OCI-LY1 (cell line): ENCODE data around the gene LMX1B.

Source experiments
- H2AFZ ChIP-seq: fragments of 200-600 bp; sonication (generic), shearing (Covaris generic); 2 replicates; pipeline ENCODE4 v1.6.0; 2014; ENCODE audit warnings: antibody characterized with exemption, mild to moderate bottlenecking, low read length
- H3F3A ChIP-seq: fragments of 200-600 bp; sonication (generic), shearing (Covaris generic); 2 replicates; pipeline ENCODE4 v1.6.0; 2014; ENCODE audit warnings: mild to moderate bottlenecking, antibody characterized with exemption, low read length, moderate library complexity; ENCODE audit not compliant: insufficient read depth
- H3K27ac ChIP-seq: fragments of 200-600 bp; sonication (generic); 2 replicates; pipeline ENCODE4 v1.5.1; 2014; ENCODE audit warnings: low read length, mixed run types, mild to moderate bottlenecking, low read depth; ENCODE audit not compliant: poor library complexity, severe bottlenecking
- H3K27me3 ChIP-seq: fragments of 200-600 bp; sonication (generic); 2 replicates; pipeline ENCODE4 v1.6.0; 2014; ENCODE audit warnings: antibody characterized with exemption, mild to moderate bottlenecking, low read length, moderate library complexity; ENCODE audit not compliant: insufficient read depth
- H3K36me3 ChIP-seq: fragments of 200-600 bp; sonication (generic); 2 replicates; pipeline ENCODE4 v1.6.1; 2014; ENCODE audit warnings: mild to moderate bottlenecking, antibody characterized with exemption, low read length, moderate library complexity, mixed read lengths; ENCODE audit not compliant: insufficient read depth
- H3K4me1 ChIP-seq: fragments of 200-600 bp; sonication (generic); 2 replicates; pipeline ENCODE4 v1.5.1; 2014; ENCODE audit warnings: mild to moderate bottlenecking, low read length, moderate library complexity; ENCODE audit not compliant: insufficient read depth, severe bottlenecking
- H3K4me2 ChIP-seq: fragments of 200-600 bp; sonication (generic), shearing (Covaris generic); 2 replicates; pipeline ENCODE4 v1.6.1; 2014; ENCODE audit warnings: low read length
- H3K4me3 ChIP-seq: fragments of 200-600 bp; sonication (generic); 2 replicates; pipeline ENCODE4 v1.5.1; 2014; ENCODE audit warnings: low read length, low read depth, mild to moderate bottlenecking, mixed read lengths; ENCODE audit not compliant: poor library complexity, severe bottlenecking
- H3K79me2 ChIP-seq: fragments of 200-600 bp; shearing (Covaris generic); 2 replicates; pipeline ENCODE4 v1.6.1; 2016; ENCODE audit warnings: mixed run types, low read length, mixed read lengths; ENCODE audit not compliant: insufficient read depth
- H3K9ac ChIP-seq: fragments of 200-600 bp; sonication (generic), shearing (Covaris generic); 2 replicates; pipeline ENCODE4 v1.6.1; 2014; ENCODE audit warnings: mild to moderate bottlenecking, low read length, mixed read lengths
- H3K9me2 ChIP-seq: fragments of 200-600 bp; sonication (generic), shearing (Covaris generic); 2 replicates; pipeline ENCODE4 v1.6.1; 2014; ENCODE audit warnings: low read depth, mild to moderate bottlenecking, low read length, mixed read lengths
- H3K9me3 ChIP-seq: fragments of 200-600 bp; shearing (Covaris generic); 2 replicates; pipeline ENCODE4 v1.6.1; 2014; ENCODE audit warnings: low read length, mixed read lengths
- H4K20me1 ChIP-seq: fragments of 200-600 bp; sonication (generic), shearing (Covaris generic); 2 replicates; pipeline ENCODE4 v1.6.0; 2016; ENCODE audit warnings: mild to moderate bottlenecking, low read length; ENCODE audit not compliant: insufficient read depth
- EZH2 ChIP-seq: fragments of 200-600 bp; sonication (generic), shearing (Covaris generic); IDR thresholded peaks from 2 replicates; pipeline ENCODE4 v1.8.0; 2017; ENCODE audit warnings: borderline replicate concordance, mixed run types, mild to moderate bottlenecking, antibody characterized with exemption, low read length, moderate library complexity, mixed read lengths
- TF ChIP-seq, protein P1 (sequence below): fragments of 200-600 bp; sonication (generic), shearing (Covaris generic); IDR thresholded peaks from 2 replicates; pipeline ENCODE4 v1.5.1; 2017; ENCODE audit warnings: mild to moderate bottlenecking, antibody characterized with exemption, low read length, moderate library complexity, mixed read lengths

The LMX1B gene

DNA sequence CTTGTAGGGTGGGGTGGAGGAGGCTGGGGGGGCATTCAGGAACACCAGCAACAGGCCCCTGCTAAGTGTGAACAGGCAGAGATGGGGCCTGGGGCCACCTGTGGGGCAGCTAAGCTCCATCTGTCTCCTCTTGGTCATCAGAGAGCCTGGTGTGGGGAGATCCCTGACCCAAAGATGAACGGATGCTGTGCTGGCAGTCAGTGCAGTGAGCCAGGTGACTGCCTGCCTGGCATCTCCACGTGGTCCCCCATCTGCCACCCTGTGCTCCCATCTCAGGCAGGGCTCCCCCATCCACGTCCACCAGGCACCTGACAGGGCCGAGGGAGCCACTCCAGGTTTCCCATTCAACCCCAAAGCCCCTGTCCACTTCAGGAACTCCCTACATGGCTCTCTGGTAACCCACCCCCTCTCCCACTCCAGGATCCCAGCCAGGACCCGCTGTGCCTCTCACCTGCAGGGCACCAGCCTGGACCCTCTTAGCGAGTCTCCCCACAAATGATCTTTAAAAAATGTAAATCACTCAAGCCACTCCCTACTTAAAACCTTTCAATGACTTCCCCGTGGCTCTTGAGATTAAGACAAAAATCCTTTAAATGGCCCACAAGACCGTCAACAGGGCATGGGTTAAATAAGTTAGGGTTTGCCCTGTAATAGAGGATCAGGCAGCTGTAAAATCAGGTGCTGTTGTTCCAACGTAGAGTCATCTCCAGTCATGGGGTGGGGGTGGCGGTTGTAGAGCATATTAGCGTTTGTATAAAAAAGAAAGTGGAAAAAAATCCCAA lies 60.8 kb downstream of the LMX1B start:
- Histone ChIP-seq H3K4me2 (no peak overlapping the region), H3K79me2 (no peaks in the 10 kb centered on the region), H3K4me3 (no peak overlapping the region), H3K27ac (no peak overlapping the region), H3K9ac (no peak overlapping the region), H2AFZ (no peak overlapping the region), H3K4me1 (no peaks in the 10 kb centered on the region), H3K9me2 (no peaks in the 10 kb centered on the region), H3F3A (no peaks in the 10 kb centered on the region), H3K9me3 (no peaks in the 10 kb centered on the region), H3K36me3 (no peaks in the 10 kb centered on the region), H4K20me1 (no peaks in the 10 kb centered on the region), H3K27me3 (peaks cover 6% of the 10 kb centered on the region; the same call in 1 of the 2 replicates)
- no peak for TF ChIP-seq EZH2
- TF ChIP-seq, protein P1, sequence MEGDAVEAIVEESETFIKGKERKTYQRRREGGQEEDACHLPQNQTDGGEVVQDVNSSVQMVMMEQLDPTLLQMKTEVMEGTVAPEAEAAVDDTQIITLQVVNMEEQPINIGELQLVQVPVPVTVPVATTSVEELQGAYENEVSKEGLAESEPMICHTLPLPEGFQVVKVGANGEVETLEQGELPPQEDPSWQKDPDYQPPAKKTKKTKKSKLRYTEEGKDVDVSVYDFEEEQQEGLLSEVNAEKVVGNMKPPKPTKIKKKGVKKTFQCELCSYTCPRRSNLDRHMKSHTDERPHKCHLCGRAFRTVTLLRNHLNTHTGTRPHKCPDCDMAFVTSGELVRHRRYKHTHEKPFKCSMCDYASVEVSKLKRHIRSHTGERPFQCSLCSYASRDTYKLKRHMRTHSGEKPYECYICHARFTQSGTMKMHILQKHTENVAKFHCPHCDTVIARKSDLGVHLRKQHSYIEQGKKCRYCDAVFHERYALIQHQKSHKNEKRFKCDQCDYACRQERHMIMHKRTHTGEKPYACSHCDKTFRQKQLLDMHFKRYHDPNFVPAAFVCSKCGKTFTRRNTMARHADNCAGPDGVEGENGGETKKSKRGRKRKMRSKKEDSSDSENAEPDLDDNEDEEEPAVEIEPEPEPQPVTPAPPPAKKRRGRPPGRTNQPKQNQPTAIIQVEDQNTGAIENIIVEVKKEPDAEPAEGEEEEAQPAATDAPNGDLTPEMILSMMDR, result no peak

DNA sequence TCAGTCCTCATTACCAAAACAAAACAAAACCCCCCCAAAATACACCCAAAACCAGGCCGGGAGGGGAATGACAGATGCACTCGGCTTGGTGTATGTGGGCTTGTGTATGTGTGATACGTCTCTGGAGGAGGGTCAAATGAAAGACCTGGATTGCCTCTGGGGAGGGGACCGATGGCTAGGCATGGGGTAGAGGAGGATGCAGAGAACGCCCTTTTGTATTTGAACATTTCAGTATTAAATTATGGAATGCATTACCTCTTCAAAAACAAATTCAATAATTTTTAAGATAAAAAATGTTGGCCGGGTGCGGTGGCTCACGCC lies 61.4 kb downstream of the LMX1B start:
- Histone ChIP-seq H3K27ac (no peak overlapping the region), H3K36me3 (no peaks in the 10 kb centered on the region), H3K4me3 (no peak overlapping the region), H3K4me2 (no peak overlapping the region), H3K27me3 (peaks cover 6% of the 10 kb centered on the region; the same call in 1 of the 2 replicates), H2AFZ (no peak overlapping the region), H3K79me2 (no peaks in the 10 kb centered on the region), H3K4me1 (no peaks in the 10 kb centered on the region), H3K9ac (no peak overlapping the region), H4K20me1 (no peaks in the 10 kb centered on the region), H3F3A (no peaks in the 10 kb centered on the region), H3K9me2 (no peaks in the 10 kb centered on the region), H3K9me3 (no peaks in the 10 kb centered on the region)
- TF ChIP-seq, protein P1, result no peak
- TF ChIP-seq EZH2, result no peak

DNA sequence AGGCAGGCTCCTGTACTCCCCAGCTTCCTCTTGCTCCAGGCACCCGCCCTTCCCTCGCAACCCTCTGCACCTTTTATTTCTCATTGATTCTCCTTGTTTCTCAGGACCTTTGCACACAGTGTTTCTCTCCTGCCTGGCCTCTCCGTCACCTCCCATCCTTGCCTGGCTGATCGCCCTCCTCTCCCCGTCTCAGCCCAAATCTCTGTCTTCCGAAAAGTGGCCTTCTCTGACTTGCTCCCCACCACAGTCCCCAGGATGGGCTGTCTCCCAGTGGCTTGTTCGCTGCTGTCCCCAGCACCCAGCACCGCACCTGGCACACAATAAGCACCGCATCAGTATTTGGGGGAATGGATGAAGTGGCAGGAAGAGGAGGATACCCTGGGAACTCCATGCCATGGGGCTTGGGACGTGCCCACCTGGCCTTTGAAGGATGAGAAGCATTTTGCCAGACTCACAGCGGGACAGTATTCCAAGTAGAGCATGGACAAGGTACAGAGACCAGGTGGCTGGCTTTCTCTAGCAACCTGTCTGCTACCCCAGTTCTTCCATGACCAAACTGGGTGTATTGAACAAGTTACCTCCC lies 62.5 kb downstream of the LMX1B start:
- Histone ChIP-seq H3K4me2 (no peak overlapping the region), H3K9ac (no peak overlapping the region), H3K9me2 (no peaks in the 10 kb centered on the region), H3K79me2 (no peaks in the 10 kb centered on the region), H3K4me1 (no peaks in the 10 kb centered on the region), H2AFZ (no peak overlapping the region), H3K9me3 (no peaks in the 10 kb centered on the region), H3K4me3 (no peak overlapping the region), H3K27ac (no peak overlapping the region), H3K36me3 (no peaks in the 10 kb centered on the region), H4K20me1 (no peaks in the 10 kb centered on the region), H3F3A (no peaks in the 10 kb centered on the region), H3K27me3 (peaks cover 6% of the 10 kb centered on the region; the same call in 1 of the 2 replicates)
- no peak for TF ChIP-seq EZH2
- TF ChIP-seq, protein P1, result no peak
